HK-2 (cell line): Measurements from ENCODE around the gene SSC5D.
"Not testable (repeated sequence)": the region's sequence is repeated elsewhere in the genome, so short reads cannot be mapped to it uniquely, and the experiment has no call there.

Experiments
- DNase-seq: peaks from one replicate; pipeline ENCODE4 v3.0.0-alpha.2; 2018; ENCODE audit not compliant: unreplicated experiment

The SSC5D gene

DNA sequence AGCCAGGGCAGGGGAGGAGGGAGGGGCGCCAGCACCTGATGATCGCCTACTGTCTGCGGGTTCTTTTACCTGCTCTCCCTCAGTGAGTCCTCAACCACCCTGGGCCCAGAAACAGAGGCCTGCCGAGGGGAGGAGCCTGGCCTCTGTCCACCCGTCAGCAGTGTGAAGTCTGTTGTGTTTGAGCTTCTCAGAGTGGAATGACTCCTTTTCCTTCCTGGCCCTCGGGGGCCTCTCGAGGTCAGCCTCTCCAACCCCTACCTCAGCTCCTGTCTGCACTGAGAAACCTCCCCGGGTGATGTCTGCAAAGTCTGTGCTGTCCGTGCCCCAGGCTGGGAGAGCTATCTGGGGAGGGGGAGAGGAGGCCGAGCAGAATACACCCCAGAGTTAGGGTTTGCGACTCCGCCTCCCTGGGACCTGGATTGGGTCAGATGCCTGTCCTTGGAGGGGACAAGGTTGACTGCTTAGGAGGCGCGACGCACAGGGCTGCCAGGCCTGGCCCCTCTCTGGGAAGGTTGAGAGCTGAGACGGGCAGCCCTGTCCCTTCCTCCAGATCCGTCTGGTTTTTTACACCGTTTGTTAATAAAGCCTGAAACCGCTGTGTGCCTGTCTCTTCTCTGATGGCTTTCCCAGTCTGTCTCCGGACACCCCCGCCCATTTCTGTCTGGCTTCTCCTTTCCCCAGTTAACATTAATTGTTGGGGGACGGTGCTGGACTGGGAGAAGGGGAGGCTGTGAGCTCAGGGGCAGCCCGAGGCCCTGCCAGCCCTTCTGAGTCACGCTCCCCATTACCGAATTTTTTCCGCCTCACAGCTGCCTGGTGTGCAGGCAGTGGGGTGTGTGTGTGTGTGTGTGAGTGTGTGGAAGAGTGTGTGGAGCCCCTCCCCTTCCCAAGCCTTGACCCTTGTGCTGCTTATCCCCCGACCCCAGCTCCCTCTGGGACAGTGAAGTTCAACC is 989 bp upstream of the SSC5D start:
- DNase-seq: peak; percentile 91

DNA sequence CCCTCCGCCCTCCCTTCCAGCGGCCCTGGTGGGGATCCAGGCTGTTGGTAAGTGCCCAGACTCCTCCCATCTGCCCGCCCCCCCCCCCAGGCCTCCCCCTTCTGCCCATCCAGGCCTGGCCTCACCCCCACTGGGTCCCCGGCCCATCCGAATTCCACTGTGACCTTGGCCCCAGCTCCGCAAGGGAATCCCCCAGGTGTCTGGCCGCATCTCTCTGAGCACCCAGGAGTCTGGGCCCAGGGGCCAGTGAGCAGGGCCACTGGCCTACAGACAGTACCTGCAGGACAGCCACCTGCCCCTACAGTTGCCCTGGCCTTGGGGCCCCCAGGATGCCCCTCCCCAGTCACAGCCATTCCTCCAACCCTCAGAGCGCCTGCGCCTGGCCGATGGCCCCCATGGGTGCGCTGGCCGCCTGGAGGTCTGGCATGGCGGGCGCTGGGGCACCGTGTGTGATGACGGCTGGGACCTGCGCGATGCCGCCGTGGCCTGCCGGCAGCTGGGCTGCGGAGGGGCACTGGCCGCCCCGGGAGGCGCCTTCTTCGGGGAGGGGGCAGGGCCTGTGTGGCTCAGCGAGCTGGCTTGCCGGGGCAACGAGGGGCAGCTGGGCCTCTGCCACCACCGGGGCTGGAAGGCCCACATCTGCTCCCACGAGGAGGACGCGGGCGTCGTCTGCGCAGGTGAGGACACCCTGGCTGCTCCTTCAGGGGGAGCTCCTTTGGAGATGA is 912 bp downstream of the SSC5D start:
- no peak for DNase-seq

DNA sequence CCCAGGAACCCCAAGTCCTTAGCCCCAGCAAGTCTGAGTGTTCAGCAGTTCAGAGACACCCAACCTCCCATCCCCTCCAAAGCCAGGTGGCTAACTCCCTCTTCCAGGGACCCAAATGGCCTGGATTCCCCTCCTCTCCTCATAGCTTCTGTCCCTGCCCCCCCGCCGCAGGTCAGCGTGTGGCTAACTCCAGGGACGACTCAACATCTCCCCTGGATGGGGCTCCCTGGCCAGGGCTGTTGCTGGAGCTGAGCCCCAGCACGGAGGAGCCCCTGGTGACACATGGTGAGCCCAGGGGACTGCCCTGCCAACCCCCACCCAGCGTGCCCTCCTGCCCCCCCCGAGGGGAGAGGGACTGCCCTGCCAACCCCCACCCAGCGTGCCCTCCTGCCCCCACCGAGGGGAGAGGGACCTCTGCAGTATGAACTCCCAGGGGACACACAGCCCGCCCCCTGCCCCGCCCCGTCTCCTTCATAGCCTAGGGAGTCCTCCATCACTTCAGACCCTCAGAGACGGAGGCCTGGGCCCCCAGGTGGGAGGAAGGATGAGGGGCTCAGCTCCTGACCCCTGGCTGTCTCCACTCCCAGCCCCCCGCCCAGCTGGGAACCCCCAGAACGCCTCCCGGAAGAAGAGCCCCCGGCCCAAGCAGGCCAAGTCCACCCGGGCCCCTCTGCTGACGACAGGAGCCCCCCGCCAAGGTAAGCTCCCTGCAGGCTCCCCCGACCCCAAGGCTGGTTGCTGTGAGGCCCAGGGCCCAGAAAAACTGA is 1.7 kb downstream of the SSC5D start:
- no peak for DNase-seq

DNA sequence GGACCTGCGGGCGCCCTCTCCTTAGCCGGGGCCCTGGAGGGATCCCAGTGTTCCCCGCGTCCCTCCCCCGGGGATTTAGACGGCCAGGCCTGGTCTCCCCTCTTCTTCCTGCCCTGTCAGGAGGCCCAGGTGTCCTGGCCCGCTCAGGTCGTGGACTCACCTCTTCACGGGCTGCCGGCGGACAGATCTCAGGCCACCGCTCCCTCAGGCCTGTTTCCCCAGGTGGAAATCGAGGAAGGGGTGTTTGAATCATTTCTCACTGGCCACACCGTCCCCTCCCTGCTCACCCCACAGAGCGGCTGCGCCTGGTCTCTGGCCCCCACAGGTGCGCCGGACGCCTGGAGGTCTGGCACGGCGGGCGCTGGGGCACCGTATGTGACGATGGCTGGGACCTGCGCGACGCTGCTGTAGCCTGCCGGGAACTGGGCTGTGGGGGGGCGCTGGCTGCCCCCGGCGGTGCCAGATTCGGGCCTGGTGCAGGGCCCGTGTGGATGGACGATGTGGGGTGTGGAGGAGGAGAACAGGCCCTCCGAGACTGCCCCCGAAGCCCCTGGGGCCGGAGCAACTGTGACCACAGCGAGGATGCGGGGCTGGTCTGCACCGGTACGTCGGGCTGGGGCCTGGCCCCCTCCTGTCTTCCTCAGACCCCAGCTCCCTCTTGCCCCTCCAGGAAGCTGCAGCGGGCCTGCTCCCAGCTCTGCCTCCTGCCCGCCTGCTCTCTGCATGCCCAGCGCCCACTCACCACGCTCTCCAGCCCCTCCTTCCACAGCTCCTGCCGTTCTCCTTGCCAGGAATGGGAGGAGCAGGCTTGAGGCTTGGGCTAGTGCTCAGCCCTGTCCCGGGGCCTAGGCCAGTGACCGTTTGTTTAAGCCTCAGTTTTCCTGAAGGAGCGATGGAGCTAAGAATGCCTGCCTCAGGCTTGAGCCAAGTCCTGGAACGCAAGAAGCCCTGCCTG is 2.5 kb downstream of the SSC5D start:
- DNase-seq: no peak

DNA sequence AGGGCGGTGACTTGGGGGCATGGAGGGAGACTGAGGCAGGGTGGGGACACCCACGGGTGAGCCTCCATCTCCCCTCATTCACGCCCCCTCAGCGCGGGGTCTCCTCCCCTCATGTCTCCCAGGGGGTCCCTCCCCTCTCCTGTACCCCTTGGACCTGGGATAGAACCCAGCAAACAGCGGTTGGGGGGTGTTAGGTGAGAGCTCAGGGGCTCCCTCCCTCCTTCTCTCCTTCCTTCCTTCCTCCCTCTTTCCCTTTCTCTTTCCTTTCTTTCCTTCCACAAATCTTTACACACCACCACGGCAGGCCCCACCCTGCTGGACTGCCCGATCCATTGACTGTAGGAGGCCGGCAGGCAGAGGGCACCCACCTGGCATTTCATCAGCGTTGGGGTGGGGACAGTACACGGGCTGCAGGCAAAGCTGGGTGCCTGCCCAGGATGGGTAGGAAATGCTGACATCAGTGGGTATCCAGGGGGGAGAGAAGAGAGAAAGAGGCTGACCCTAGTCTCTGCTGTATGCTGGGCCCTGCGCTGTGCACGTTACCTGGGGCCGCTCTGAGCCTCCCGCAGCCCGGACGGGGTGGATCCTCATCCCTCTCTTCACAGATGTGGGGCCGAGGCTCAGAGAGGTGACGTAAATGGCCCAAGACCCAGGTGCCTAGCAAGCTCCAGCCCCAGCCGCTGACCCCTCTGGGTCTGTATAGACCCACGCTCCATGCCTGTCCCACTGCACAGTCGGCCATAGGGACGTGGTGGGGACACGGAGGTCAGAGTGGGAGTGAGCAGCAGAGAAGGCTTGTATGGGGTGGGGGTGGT is 3.5 kb downstream of the SSC5D start:
- no peak for DNase-seq

DNA sequence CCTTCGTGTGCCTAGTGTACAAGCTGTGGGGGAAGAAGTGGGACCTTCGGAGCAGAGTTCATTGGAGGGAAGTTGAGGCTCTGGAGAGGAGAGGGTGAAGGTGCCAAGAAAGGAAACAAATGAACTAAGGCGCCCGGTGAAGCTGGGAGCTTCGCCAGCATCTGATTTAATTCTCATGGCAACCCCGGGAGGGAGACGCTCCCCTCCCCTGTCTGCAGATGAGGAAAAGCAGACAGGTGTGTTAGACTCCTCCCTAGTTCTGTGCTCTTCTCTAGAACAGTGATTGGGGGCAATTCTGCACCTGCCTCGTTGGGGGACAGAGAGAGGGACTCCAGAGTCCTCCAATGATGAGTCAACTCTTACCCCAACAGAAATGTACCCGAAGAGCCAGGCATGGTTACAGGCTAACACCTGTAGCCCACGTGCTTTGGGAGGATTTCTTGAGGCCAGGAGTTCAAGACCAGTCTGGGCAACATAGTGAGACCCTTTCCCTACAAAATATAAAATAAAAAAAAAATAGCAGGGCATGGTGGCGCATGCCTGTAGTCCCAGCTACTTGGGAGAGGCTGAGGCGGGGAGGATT is 4.2 kb downstream of the SSC5D start:
- no peak for DNase-seq

DNA sequence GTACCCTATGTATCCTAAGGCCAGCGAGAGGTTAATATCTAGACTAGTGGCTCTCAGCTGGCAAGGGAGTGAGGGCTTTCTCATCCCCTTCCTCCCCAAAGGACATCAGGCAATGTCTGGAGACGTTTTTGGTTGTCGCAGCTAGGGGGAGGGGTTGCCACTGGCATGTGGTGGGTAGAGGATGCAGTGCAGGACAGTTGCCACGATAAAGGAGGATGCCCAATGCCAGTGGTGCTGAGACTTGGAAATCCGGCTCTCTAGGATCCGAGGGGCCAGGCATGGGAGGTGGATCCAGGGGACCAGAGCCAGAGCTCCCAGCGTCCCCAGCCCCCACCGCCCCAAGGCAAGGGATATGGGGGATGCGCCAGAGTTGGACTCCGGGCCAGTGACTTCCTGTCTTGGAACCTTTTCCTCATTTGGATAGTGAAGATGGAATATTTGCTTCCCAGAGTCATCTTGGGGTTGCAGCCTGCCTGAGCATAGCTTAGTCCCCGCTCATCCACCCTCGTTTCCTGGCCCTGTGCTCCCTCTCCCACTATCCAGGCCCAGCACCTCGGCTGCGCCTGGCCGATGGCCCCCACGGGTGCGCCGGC is 4.9 kb downstream of the SSC5D start:
- no peak for DNase-seq

DNA sequence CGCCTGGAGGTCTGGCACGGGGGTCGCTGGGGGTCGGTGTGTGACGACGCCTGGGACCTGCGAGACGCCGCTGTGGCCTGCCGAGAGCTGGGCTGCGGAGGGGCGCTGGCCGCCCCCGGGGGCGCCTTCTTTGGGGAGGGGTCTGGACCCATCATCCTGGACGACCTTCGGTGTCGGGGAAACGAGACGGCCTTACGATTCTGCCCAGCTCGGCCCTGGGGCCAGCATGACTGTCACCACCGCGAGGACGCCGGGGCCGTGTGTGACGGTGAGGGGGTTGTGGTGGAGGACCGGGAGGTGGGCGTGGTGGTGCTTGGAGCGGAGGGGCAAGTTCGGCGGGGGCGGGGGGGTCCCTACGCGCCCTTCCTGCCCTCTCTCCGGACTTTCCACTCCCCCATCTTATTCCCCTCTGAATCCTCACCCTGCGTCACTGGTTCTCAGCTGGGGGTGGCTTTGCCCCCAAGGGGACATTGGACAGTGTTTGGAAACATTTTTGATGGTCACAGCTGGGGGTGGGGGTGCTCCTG is 5.5 kb downstream of the SSC5D start:
- DNase-seq: no peak

DNA sequence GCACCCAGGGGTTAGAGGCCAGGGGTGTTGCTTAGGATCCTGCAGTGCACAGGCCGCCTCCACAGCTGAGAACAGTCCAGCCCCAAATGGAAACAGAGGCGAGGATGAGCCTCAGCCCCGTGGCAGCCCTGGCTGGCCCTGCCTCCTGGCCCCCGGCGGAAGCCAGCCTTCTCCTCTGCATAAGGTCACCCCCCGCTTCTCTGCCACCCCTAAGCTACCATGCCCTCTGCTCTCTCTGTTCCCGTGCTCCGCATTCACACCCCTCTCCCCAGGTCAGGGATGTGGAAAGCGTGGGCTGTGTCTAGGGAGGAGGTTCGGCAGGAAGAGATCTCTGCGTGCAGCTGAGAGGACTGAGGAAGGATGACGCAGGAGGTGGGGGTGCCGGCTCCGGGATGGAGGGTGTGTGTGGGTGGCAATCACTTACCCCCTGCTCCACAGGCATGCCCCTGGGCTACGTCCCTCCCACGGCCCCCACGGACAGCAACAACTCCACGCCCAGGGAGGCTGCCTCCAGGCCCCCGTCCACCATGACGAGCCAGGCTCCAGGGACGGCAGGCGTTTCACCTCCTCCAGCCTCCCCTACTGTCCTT is 6.0 kb downstream of the SSC5D start:
- DNase-seq: no peak

DNA sequence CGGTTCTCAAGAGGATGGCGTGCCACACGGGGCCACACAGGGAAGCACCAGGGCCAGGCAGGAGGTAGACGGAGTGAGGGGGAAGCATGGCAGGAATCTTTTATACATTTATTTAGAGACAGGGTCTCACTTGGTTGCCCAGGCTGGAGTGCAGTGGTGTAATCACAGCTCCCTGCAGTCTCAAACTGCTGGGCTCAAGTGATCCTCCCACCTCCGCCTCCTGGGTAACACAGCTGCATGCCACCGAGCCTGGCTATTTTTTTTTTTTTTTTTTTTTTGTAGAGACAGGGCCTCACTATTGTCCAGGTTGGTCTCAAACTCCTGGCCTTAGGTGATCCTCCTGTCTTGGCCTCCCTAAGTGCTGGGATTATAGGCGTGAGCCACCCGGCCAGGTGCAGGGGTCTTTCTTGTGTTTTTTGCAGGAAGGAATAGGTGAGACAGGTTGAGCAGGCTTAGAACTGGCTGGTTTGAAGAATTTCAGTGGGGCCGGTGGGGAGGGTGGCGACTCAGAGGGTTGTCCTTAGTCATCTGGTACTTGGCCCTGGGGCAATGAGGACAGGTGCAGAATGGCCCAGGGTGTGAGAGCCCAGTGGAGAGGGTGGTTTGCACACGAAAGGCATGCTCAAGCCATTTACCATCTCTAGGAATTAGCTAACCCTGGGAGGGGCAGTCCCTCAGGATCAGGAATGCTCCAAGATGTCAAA is 7.6 kb downstream of the SSC5D start:
- no peak for DNase-seq

DNA sequence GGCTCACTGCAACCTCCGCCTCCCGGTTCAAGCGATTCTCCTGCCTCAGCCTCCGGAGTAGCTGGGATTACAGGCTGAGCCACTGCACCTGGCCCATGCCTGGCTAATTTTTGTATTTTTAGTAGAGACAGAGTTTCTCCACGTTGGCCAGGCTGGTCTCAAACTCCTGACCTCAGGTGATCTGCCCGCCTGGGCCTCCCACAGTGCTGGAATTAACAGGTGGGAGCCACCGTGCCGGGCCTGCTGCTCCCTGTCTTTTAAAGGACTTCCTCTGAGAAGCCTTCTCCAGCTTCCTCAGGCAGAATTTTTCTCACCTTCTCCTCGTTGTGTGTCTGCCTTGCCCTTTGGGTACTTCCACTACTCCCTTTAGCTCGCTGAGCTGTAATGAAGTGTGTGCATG is 8.6 kb downstream of the SSC5D start:
- not testable (repeated sequence) for DNase-seq

DNA sequence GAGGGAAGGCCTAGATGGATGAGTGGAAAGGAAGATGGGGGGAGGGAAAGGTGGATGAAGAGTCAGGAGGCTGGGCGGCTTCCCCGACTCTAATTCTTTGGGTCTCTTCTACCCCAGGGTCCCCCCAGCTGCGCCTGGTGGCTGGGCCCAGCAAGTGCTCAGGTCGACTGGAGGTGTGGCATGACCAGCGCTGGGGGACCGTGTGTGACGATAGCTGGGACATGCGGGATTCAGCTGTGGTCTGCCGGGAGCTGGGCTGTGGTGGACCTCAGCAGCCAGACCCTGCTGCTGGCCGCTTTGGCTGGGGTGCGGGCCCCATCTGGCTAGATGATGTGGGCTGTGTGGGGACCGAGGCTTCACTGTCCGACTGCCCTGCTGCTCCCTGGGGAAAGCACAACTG is 9.5 kb downstream of the SSC5D start:
- no peak for DNase-seq

DNA sequence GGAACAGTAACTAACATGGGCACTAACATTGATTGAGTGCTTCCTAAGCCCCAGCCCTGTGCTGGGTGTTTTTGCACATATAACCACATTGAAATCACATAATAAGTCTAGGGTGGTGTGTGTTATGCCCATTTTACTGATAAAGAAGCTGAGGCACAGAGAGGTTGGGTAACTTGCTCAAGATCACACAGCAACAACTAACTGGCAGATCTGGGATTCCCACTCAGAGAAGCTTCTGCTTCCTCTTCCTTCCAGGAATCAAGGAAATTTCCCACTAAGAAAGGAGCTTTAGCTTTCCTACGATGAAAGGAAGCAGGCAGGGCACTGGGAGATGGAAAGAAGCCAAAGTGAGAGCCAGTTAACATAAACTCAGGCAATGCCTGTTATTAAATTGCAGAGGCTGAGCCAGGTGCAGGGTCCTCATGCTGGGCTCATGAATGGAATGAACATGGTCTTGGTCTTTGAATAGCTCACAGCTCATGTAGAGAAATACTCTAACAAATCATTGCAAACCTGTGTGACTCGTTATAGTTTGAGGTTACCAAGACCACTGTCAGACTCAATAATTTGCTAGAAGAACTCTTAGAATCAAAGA is 10.1 kb downstream of the SSC5D start:
- DNase-seq: no peak

DNA sequence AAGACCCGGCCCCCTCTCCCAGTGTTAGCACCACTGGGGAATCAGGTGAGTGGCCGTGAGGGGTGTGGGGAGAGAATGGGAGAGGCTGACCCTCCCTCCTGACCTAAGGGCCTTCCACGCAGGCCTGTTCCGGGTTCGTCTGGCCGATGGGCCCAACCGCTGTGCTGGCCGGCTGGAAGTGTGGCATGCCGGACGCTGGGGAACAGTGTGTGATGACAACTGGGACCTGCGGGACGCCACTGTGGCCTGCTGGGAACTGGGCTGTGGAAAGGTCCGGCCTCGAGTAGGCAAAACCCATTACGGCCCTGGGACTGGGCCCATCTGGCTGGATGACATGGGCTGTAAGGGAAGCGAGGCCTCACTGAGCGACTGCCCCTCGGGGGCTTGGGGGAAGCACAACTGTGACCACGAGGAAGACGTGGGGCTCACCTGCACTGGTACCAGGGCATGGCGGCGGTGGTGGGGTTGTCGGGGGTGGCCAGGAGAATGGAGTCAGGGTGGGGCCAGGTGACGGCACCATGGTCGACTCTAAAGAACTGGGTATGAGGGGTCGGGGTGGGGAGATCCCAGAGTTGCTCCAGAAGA is 12.2 kb downstream of the SSC5D start:
- no peak for DNase-seq

DNA sequence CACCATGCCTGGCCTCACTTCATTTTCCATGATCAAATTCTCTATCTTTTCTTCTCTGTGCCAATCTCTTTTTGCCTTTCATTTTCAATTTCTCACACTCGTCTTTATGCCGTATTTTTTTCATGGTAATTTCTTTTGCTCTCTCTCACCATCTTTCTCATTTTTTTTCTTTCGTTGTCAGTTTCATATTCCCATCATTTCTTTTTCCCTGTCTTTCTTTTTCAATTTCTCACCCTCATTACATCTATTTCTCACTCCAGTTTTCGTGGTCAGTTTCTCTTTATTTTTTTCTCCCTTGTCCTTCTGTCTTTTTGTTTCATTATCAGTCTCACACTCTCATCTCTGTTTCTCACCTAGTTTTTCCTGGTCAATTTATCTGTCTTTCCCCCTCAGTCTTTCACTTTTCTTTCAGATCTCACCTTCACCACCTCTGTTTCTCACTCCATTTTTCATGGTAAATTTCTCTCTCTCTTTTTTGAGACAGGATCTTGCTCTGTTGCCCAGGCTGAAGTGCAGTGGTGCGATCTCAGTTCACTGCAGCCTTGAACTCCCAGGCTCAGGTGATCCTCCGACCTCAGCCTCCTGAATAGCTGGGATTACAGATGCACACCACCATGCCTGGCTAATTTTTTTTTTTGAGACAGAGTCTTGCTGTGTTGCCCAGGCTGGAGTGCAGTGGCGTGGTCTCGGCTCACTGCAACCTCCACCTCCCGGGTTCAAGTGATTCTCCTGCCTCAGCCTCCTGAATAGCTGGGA is 14.1 kb downstream of the SSC5D start:
- DNase-seq: no peak

DNA sequence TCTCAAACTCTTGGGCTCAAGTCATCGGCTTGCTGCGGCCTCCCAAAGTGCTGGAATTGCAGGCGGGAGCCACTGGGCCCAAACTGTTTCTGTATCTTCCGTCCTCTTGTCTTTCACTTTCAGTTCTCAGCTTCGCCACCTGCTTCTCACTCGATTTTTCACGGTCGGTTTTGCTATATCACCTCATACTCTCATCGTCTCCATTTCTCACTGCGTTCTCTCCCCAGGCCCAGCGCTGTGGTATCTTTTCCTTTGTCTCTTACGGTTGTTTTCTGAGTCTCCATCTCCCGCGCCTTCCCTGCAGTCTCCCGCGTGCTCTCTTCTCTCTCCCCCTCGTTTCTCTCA is 14.9 kb downstream of the SSC5D start:
- DNase-seq: no peak
